Neural progenitor cell (in vitro differentiated cells): Measurements from ENCODE around the gene PRELP. TPM values are rescaled to one million over a fixed set of nuclear protein-coding genes. Genes with fewer than 3 reads are reported as not detected.
A peak's percentile ranks its signal among the peaks of the same experiment; 100 is the strongest.

Source experiments
- DNase-seq: peaks from one replicate; pipeline ENCODE4 v3.0.0-alpha.2; 2016; ENCODE audit warnings: low spot score
- H2AFZ ChIP-seq: fragments of 200-600 bp; sonication (generic); replicated peaks from 2 replicates; pipeline ENCODE4 v1.6.1; 2016; ENCODE audit warnings: antibody characterized with exemption
- H3F3A ChIP-seq: fragments of 200-600 bp; sonication (generic); 2 replicates; pipeline ENCODE4 v1.6.1; 2016; ENCODE audit warnings: antibody characterized with exemption, low read depth
- H3K27ac ChIP-seq: fragments of 200-600 bp; sonication (generic); 2 replicates; pipeline ENCODE4 v1.5.1; 2016; ENCODE audit warnings: mild to moderate bottlenecking
- H3K27me3 ChIP-seq: fragments of 200-600 bp; sonication (generic); 2 replicates; pipeline ENCODE4 v1.6.1; 2016; ENCODE audit warnings: mild to moderate bottlenecking, moderate library complexity
- H3K36me3 ChIP-seq: fragments of 200-600 bp; sonication (generic); 2 replicates; pipeline ENCODE4 v1.5.1; 2016
- H3K4me1 ChIP-seq: fragments of 200-600 bp; sonication (generic); 2 replicates; pipeline ENCODE4 v1.6.1; 2016; ENCODE audit warnings: mixed run types
- H3K4me2 ChIP-seq: fragments of 200-600 bp; sonication (generic); 2 replicates; pipeline ENCODE4 v1.6.1; 2016
- H3K4me3 ChIP-seq: fragments of 200-600 bp; sonication (generic); 2 replicates; pipeline ENCODE4 v1.5.1; 2016
- H3K79me2 ChIP-seq: fragments of 200-600 bp; sonication (generic); 2 replicates; pipeline ENCODE4 v1.6.1; 2016; ENCODE audit warnings: low read depth
- H3K9ac ChIP-seq: fragments of 200-600 bp; sonication (generic); 2 replicates; pipeline ENCODE4 v1.6.1; 2016
- H3K9me3 ChIP-seq: fragments of 200-600 bp; sonication (generic); 2 replicates; pipeline ENCODE4 v1.5.1; 2016; ENCODE audit warnings: low read depth
- H4K20me1 ChIP-seq: fragments of 200-600 bp; sonication (generic); 2 replicates; pipeline ENCODE4 v1.6.1; 2016; ENCODE audit warnings: low read depth
- H3K27ac Mint-ChIP-seq: 3 replicates; pipeline ENCODE4 v1.8.0; 2021; ENCODE audit warnings: mixed read lengths
- H3K27me3 Mint-ChIP-seq: 2 replicates; pipeline ENCODE4 v1.8.0; 2022; ENCODE audit warnings: low read depth, mild to moderate bottlenecking, inconsistent platforms, moderate library complexity, mixed read lengths; ENCODE audit not compliant: insufficient read depth
- H3K36me3 Mint-ChIP-seq: 3 replicates; pipeline ENCODE4 v1.8.0; 2021; ENCODE audit warnings: mixed read lengths
- H3K4me1 Mint-ChIP-seq: 3 replicates; pipeline ENCODE4 v1.8.0; 2021; ENCODE audit warnings: mixed read lengths
- H3K4me3 Mint-ChIP-seq: 3 replicates; pipeline ENCODE4 v1.8.0; 2021; ENCODE audit warnings: mild to moderate bottlenecking, moderate library complexity, mixed read lengths
- H3K9me3 Mint-ChIP-seq: 3 replicates; pipeline ENCODE4 v1.8.0; 2020; ENCODE audit warnings: mixed read lengths
- EZH2 ChIP-seq: fragments of 200-600 bp; sonication (generic); IDR thresholded peaks from 2 replicates; pipeline ENCODE4 v1.6.1; 2017; ENCODE audit warnings: antibody characterized with exemption, mild to moderate bottlenecking, moderate library complexity
- EZH2phosphoT487 ChIP-seq: fragments of 200-600 bp; sonication (generic); IDR thresholded peaks from 2 replicates; pipeline ENCODE4 v1.6.1; 2017; ENCODE audit warnings: antibody characterized with exemption
- total RNA-seq: library from RNA; depleted of rRNA; stranded (reverse); fragments of >200 nt; gene quantifications from 2 replicates; pipeline ENCODE4 v1.2.3, GENCODE V29; 2015; ENCODE audit warnings: low replicate concordance
- TF ChIP-seq, protein P1 (sequence below): fragments of 200-600 bp; sonication (generic); IDR thresholded peaks from 2 replicates; pipeline ENCODE4 v1.5.1; 2017; ENCODE audit warnings: antibody characterized with exemption, mild to moderate bottlenecking

The PRELP gene
- total RNA-seq, 1 donor from 2014 or later = 0.26 TPM

DNA sequence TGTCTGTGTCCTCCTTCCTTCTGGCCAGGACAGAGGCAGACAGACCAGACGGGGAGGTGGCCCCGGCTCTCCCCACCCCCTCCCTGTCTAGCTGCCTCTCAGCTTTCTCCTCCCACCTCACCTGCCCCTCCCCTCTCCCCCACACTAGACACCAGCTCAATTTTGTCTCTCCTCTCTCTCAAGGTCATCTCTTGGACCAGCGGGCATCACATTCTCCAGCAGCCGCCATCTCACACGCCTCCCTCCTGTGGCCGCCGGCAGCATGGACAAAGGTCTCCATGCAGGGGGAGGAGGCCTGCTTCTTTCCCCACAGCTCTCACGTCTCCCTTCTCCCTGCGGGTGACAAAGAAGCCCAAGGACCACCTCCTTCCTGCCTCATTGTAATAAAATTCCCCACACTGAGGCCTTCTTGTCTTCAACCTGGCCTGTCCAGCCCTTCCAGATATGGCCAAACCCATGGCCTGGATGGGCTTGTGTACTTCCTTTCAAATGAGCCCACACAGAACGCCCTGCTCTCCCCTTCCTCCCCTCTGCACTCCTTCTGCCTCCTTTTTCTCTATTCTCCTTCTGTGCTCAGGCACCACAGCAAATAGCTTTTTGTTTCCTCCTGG is 33.0 kb downstream of the PRELP start:
- Histone ChIP-seq H3K36me3 (no peaks in the 10 kb centered on the region), H3K9ac (no peak overlapping the region), H3K4me2 (peak overlapping the region; percentile 57), H2AFZ (peak overlapping the region; percentile 23), H3K27me3 (no peaks in the 10 kb centered on the region), H4K20me1 (no peaks in the 10 kb centered on the region), H3K4me1 (peaks cover 45% of the 10 kb centered on the region), H3K79me2 (no peaks in the 10 kb centered on the region), H3F3A (peaks cover 12% of the 10 kb centered on the region), H3K9me3 (no peaks in the 10 kb centered on the region), H3K4me3 (no peak overlapping the region), H3K27ac (no peak overlapping the region)
- Mint-ChIP-seq H3K9me3 (no peaks in the 10 kb centered on the region), H3K4me3 (peak overlapping the region; percentile 2), H3K27me3 (peaks cover 10% of the 10 kb centered on the region), H3K36me3 (no peaks in the 10 kb centered on the region), H3K4me1 (peaks cover 69% of the 10 kb centered on the region), H3K27ac (peak overlapping the region; percentile 20)
- peak; percentile 50 for DNase-seq
- TF ChIP-seq EZH2phosphoT487 (no peak), EZH2 (no peak)
- TF ChIP-seq, protein P1, sequence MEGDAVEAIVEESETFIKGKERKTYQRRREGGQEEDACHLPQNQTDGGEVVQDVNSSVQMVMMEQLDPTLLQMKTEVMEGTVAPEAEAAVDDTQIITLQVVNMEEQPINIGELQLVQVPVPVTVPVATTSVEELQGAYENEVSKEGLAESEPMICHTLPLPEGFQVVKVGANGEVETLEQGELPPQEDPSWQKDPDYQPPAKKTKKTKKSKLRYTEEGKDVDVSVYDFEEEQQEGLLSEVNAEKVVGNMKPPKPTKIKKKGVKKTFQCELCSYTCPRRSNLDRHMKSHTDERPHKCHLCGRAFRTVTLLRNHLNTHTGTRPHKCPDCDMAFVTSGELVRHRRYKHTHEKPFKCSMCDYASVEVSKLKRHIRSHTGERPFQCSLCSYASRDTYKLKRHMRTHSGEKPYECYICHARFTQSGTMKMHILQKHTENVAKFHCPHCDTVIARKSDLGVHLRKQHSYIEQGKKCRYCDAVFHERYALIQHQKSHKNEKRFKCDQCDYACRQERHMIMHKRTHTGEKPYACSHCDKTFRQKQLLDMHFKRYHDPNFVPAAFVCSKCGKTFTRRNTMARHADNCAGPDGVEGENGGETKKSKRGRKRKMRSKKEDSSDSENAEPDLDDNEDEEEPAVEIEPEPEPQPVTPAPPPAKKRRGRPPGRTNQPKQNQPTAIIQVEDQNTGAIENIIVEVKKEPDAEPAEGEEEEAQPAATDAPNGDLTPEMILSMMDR = no peak

DNA sequence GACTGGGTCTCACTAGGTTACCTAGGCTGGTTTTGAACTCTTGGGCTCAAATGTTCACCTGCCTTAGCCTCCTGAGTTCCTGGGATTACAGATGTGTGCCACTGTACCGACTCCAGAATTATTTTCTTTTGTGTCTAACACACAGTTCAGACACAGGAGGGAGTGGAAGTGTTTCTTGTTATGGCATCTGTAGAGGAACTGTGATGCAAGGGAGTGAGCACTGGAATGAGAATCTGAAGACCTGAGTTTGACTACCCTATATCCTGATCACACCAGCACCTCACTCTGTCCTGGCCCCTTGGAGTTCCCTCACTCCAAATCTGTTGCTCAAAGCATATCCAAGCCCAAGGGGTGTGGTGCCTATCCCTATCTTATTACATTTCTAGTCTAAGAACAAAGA is 33.5 kb downstream of the PRELP start:
- Histone ChIP-seq H3K27ac (no peak overlapping the region), H3K27me3 (no peaks in the 10 kb centered on the region), H2AFZ (no peak overlapping the region), H3K36me3 (no peaks in the 10 kb centered on the region), H4K20me1 (no peaks in the 10 kb centered on the region), H3K4me1 (peaks cover 51% of the 10 kb centered on the region), H3K9ac (no peak overlapping the region), H3K9me3 (no peaks in the 10 kb centered on the region), H3K4me3 (no peak overlapping the region), H3F3A (peaks cover 12% of the 10 kb centered on the region), H3K4me2 (peak overlapping the region; percentile 57), H3K79me2 (no peaks in the 10 kb centered on the region)
- Mint-ChIP-seq H3K27ac (peak overlapping the region; percentile 20), H3K4me3 (peak overlapping the region; percentile 2), H3K9me3 (no peaks in the 10 kb centered on the region), H3K4me1 (peaks cover 75% of the 10 kb centered on the region), H3K36me3 (no peaks in the 10 kb centered on the region), H3K27me3 (peaks cover 8% of the 10 kb centered on the region)
- TF ChIP-seq EZH2 (no peak), EZH2phosphoT487 (no peak)
- TF ChIP-seq, protein P1 = no peak
- DNase-seq = no peak

DNA sequence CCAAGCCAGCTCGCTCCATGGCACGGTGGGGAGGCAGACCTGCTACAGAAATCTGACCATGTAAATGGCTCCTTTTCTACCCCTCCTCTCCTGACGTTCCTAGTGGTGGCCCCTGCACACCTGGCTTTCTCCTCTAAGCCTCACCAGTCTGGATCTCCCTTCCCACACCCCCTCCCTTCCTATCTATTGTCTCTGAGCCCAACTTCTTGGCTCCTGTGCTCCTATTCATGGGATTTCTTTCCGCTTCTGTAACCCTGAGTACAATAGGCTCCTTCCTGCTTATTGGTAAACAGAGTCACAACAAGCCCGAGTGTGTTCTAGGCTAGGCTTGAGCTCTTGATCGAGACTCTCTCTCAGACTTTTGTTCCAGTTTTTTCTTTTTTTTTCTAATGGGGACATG is 35.9 kb downstream of the PRELP start:
- Mint-ChIP-seq H3K36me3 (no peaks in the 10 kb centered on the region), H3K4me1 (peaks cover 84% of the 10 kb centered on the region), H3K9me3 (no peaks in the 10 kb centered on the region), H3K4me3 (no peak overlapping the region), H3K27ac (no peak overlapping the region), H3K27me3 (peaks cover 5% of the 10 kb centered on the region)
- Histone ChIP-seq H3K4me3 (no peak overlapping the region), H3K9me3 (no peaks in the 10 kb centered on the region), H3F3A (peaks cover 12% of the 10 kb centered on the region), H3K27ac (no peak overlapping the region), H4K20me1 (no peaks in the 10 kb centered on the region), H3K79me2 (no peaks in the 10 kb centered on the region), H3K4me1 (peaks cover 53% of the 10 kb centered on the region), H3K36me3 (no peaks in the 10 kb centered on the region), H3K4me2 (peak overlapping the region; percentile 23), H3K27me3 (no peaks in the 10 kb centered on the region), H2AFZ (no peak overlapping the region), H3K9ac (no peak overlapping the region)
- no peak for DNase-seq
- no peak for TF ChIP-seq EZH2phosphoT487
- TF ChIP-seq, protein P1 = no peak
- no peak for TF ChIP-seq EZH2
